ENCODE data around the gene ELAVL2. TPM values are rescaled to one million over a fixed set of nuclear protein-coding genes. Genes with fewer than 3 reads are reported as not detected.

Gene ELAVL2
- total RNA-seq, 1 donor from 2014 or later, result 0.52 TPM

DNA sequence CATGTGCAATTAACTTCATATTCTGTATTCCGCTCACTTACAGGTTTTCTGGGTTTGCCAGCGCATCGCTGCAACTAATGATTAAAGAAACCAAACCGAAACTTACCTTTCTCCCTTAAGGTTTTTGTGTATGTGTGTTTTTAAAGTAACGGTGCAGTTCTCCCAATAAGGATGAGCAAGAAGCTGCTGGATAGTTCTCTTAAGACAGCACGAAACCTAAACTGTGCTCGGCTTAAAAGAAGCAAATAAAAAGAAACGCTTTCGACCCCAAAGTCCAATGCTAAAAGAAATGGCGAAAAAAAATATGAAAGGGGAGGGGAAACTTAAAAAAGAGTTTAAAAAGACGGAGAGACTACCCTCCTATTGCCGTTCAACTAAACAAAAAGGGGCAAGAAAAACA, 340 bp downstream of the ELAVL2 start:
- no peak for TF ChIP-seq CTCF (conservative IDR thresholded peaks at IDR 0.05; ENCODE audit: low read depth, low read length)
- H3K4me3 ChIP-seq (ENCODE audit: low read depth, low read length), result peak overlapping the region; percentile 65
- no peak for DNase-seq (ENCODE audit: low read depth)

- no peak for DNase-seq (ENCODE audit: low read depth)
- peak overlapping the region; percentile 65 for H3K4me3 ChIP-seq (ENCODE audit: low read depth, low read length)
- no peak for TF ChIP-seq CTCF (conservative IDR thresholded peaks at IDR 0.05; ENCODE audit: low read depth, low read length)
These were observed 1.0 kb downstream of the ELAVL2 start for GRCh38 chr9:23824830-23825591.

- no peak for DNase-seq (ENCODE audit: low read depth)
- no peak for TF ChIP-seq CTCF (conservative IDR thresholded peaks at IDR 0.05; ENCODE audit: low read depth, low read length)
- peak overlapping the region; percentile 65 for H3K4me3 ChIP-seq (ENCODE audit: low read depth, low read length)
These were observed 1.8 kb downstream of the ELAVL2 start for GRCh38 chr9:23823986-23824829.

GRCh38 chr9:23823269-23823668, 2.8 kb downstream of the ELAVL2 start:
- no peak overlapping the region for H3K4me3 ChIP-seq (ENCODE audit: low read depth, low read length)
- DNase-seq (ENCODE audit: low read depth), result no peak
- no peak for TF ChIP-seq CTCF (conservative IDR thresholded peaks at IDR 0.05; ENCODE audit: low read depth, low read length)

- no peak for DNase-seq (ENCODE audit: low read depth)
- no peak overlapping the region for H3K4me3 ChIP-seq (ENCODE audit: low read depth, low read length)
- TF ChIP-seq CTCF (conservative IDR thresholded peaks at IDR 0.05; ENCODE audit: low read depth, low read length), result no peak
These were observed 3.5 kb downstream of the ELAVL2 start for GRCh38 chr9:23822261-23823169.

GRCh38 chr9:23821375-23822181, 4.5 kb downstream of the ELAVL2 start:
- TF ChIP-seq CTCF (conservative IDR thresholded peaks at IDR 0.05; ENCODE audit: low read depth, low read length), result no peak
- DNase-seq (ENCODE audit: low read depth), result no peak
- H3K4me3 ChIP-seq (ENCODE audit: low read depth, low read length), result peak overlapping the region; percentile 45

Data from epithelial cell of proximal tubule (primary cell).